ENCODE results near the gene SLC38A11.

SLC38A11 gene

DNA sequence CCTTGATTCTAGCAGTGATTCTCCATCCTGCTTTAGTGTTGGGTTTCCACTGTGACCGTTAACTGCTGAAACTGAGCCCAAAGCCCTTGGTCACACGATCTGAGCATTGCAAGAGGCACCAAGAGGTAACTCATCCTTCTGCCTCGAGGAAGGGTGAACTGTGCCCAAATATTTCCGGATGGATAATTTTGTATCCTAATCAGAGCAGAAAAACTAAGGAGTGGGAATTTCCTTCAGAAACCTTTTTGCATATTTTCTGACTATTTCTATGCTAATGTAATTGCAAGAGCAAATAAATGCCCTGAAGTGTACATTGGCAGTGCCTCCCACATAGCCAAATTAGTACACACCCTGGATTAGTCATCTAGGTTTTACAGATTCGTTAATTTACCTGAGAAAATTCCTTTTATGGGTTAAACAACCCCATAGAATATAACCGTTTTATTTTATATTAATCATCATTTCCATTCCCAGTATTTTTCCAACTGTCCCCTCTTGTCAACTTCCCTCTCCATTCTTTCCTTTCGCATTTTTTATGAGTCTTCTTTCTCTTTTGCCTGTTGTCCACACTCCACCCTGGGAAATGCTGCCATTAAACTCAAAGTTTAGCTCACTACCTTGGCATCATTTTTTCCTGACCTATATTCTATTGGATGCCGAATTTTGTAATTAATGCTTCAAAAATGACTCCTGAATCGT, 82.0 kb downstream of the SLC38A11 start:
- Histone ChIP-seq H3K27me3 (ENCODE audit: control insufficient read depth in 3 of 3, insufficient read depth in 3 of 3, low read depth in 1 of 3, low read length in 3 of 3) (no peaks in the 10 kb centered on the region), H2AFZ (ENCODE audit: low read length) (no peak overlapping the region), H4K8ac (ENCODE audit: low read depth, low read length) (no peak overlapping the region), H2BK15ac (ENCODE audit: low read length) (no peak overlapping the region), H2BK120ac (ENCODE audit: low read depth, low read length) (no peak overlapping the region), H3K4me1 (ENCODE audit: control insufficient read depth in 2 of 2, insufficient read depth in 1 of 2, low read depth in 1 of 2, low read length in 2 of 2) (peaks cover 0 to 3% of the 10 kb centered on the region in 2 donors), H3K9me3 (replicated peaks in 1 of 2; ENCODE audit: control insufficient read depth in 2 of 2, insufficient read depth in 1 of 2, low read depth in 1 of 2, low read length in 2 of 2) (no peaks in the 10 kb centered on the region), H3K27ac (replicated peaks; ENCODE audit: low read length) (no peak overlapping the region), H2BK12ac (ENCODE audit: low read length) (no peak overlapping the region), H3K23ac (ENCODE audit: low read depth, low read length, poor library complexity) (no peak overlapping the region), H3K18ac (ENCODE audit: low read length) (no peak overlapping the region), H3K9ac (ENCODE audit: low read depth, low read length, poor library complexity) (no peak overlapping the region), H2AK5ac (ENCODE audit: low read depth, low read length) (no peak overlapping the region), H3K4me2 (ENCODE audit: insufficient read depth, low read length, poor library complexity, severe bottlenecking) (no peak overlapping the region), H3K14ac (ENCODE audit: low read length) (no peak overlapping the region), H3K79me1 (ENCODE audit: low read depth, low read length) (no peaks in the 10 kb centered on the region), H4K91ac (ENCODE audit: low read depth, low read length, poor library complexity) (no peak overlapping the region), H2BK5ac (ENCODE audit: low read length) (no peak overlapping the region), H3K36me3 (replicated peaks in 1 of 2; ENCODE audit: control insufficient read depth in 2 of 2, insufficient read depth in 2 of 2, low read length in 2 of 2) (no peaks in the 10 kb centered on the region), H3K4ac (ENCODE audit: low read length) (no peak overlapping the region), H3K4me3 (ENCODE audit: low read length in 2 of 2) (no peak overlapping the region)
- WGBS, 2 donors (ENCODE audit: extremely low coverage in 2 of 2, insufficient read length in 2 of 2, insufficient replicate concordance in 1 of 2) = no CpG with 5 or more reads among the region's 9 CpGs
- no peak for DNase-seq (ENCODE audit: low spot score)

DNA sequence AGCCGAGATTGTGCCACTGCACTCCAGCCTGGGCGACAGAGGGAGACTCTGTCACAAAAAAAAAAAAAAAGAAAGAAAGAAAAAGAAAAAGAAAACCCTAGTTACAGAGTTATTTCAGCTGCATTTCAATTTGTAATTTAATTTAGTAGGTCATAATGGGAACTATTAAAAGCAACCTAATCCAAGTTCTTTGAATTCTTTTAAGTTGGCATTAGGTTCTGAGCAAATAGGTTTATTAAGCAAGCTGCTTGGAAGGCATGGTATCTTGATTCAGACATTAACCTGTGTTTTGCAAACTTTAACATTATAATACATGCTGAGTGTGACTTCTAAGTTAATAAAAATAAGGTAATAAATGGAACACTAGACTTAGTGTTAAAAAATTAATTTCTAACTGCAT, 83.9 kb downstream of the SLC38A11 start:
- Histone ChIP-seq H3K14ac (ENCODE audit: low read length) (no peak overlapping the region), H3K18ac (ENCODE audit: low read length) (no peak overlapping the region), H3K4me3 (ENCODE audit: low read length in 2 of 2) (no peak overlapping the region), H2BK12ac (ENCODE audit: low read length) (no peak overlapping the region), H2BK15ac (ENCODE audit: low read length) (no peak overlapping the region), H3K9ac (ENCODE audit: low read depth, low read length, poor library complexity) (no peak overlapping the region), H3K27me3 (ENCODE audit: control insufficient read depth in 3 of 3, insufficient read depth in 3 of 3, low read depth in 1 of 3, low read length in 3 of 3) (no peaks in the 10 kb centered on the region), H2AK5ac (ENCODE audit: low read depth, low read length) (no peak overlapping the region), H3K79me1 (ENCODE audit: low read depth, low read length) (no peaks in the 10 kb centered on the region), H3K36me3 (replicated peaks in 1 of 2; ENCODE audit: control insufficient read depth in 2 of 2, insufficient read depth in 2 of 2, low read length in 2 of 2) (no peaks in the 10 kb centered on the region), H3K4ac (ENCODE audit: low read length) (no peak overlapping the region), H2BK120ac (ENCODE audit: low read depth, low read length) (no peak overlapping the region), H4K8ac (ENCODE audit: low read depth, low read length) (no peak overlapping the region), H2BK5ac (ENCODE audit: low read length) (no peak overlapping the region), H2AFZ (ENCODE audit: low read length) (no peak overlapping the region), H3K4me1 (ENCODE audit: control insufficient read depth in 2 of 2, insufficient read depth in 1 of 2, low read depth in 1 of 2, low read length in 2 of 2) (no peaks in the 10 kb centered on the region), H3K27ac (replicated peaks; ENCODE audit: low read length) (no peak overlapping the region), H4K91ac (ENCODE audit: low read depth, low read length, poor library complexity) (no peak overlapping the region), H3K9me3 (replicated peaks in 1 of 2; ENCODE audit: control insufficient read depth in 2 of 2, insufficient read depth in 1 of 2, low read depth in 1 of 2, low read length in 2 of 2) (no peaks in the 10 kb centered on the region), H3K4me2 (ENCODE audit: insufficient read depth, low read length, poor library complexity, severe bottlenecking) (no peak overlapping the region), H3K23ac (ENCODE audit: low read depth, low read length, poor library complexity) (no peak overlapping the region)
- no peak for DNase-seq (ENCODE audit: low spot score)
- no CpG with 5 or more reads among the region's 2 CpGs for WGBS, 2 donors (ENCODE audit: extremely low coverage in 2 of 2, insufficient read length in 2 of 2, insufficient replicate concordance in 1 of 2)

DNA sequence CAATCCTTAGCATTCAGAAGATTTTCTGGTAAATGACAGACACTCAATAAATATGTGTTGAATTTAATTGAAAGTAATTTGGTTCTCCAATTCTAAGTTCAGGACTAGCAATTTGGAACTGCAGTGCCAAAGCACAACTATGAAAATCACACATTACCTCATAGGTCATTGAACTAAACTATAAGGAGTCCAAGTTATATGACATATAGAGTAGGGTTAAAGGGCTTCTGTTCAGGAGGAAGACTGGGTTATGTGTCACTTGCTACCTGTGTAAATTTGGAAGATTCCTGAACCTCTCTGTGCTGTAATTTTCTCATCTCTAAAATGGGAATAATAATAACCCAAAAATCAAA, 85.9 kb downstream of the SLC38A11 start:
- Histone ChIP-seq H2BK120ac (ENCODE audit: low read depth, low read length) (no peak overlapping the region), H3K9me3 (replicated peaks in 1 of 2; ENCODE audit: control insufficient read depth in 2 of 2, insufficient read depth in 1 of 2, low read depth in 1 of 2, low read length in 2 of 2) (no peaks in the 10 kb centered on the region), H3K18ac (ENCODE audit: low read length) (no peak overlapping the region), H2BK5ac (ENCODE audit: low read length) (no peak overlapping the region), H3K4me2 (ENCODE audit: insufficient read depth, low read length, poor library complexity, severe bottlenecking) (no peak overlapping the region), H3K9ac (ENCODE audit: low read depth, low read length, poor library complexity) (no peak overlapping the region), H3K79me1 (ENCODE audit: low read depth, low read length) (no peaks in the 10 kb centered on the region), H2BK12ac (ENCODE audit: low read length) (no peak overlapping the region), H3K27ac (replicated peaks; ENCODE audit: low read length) (no peak overlapping the region), H4K8ac (ENCODE audit: low read depth, low read length) (no peak overlapping the region), H3K14ac (ENCODE audit: low read length) (no peak overlapping the region), H2AFZ (ENCODE audit: low read length) (peak overlapping the region; percentile 15), H2AK5ac (ENCODE audit: low read depth, low read length) (no peak overlapping the region), H3K4me3 (ENCODE audit: low read length in 2 of 2) (no peak overlapping the region), H4K91ac (ENCODE audit: low read depth, low read length, poor library complexity) (no peak overlapping the region), H3K4ac (ENCODE audit: low read length) (no peak overlapping the region), H3K4me1 (ENCODE audit: control insufficient read depth in 2 of 2, insufficient read depth in 1 of 2, low read depth in 1 of 2, low read length in 2 of 2) (no peaks in the 10 kb centered on the region), H2BK15ac (ENCODE audit: low read length) (no peak overlapping the region), H3K36me3 (replicated peaks in 1 of 2; ENCODE audit: control insufficient read depth in 2 of 2, insufficient read depth in 2 of 2, low read length in 2 of 2) (no peaks in the 10 kb centered on the region), H3K23ac (ENCODE audit: low read depth, low read length, poor library complexity) (no peak overlapping the region), H3K27me3 (ENCODE audit: control insufficient read depth in 3 of 3, insufficient read depth in 3 of 3, low read depth in 1 of 3, low read length in 3 of 3) (no peaks in the 10 kb centered on the region)
- DNase-seq (ENCODE audit: low spot score) = no peak

DNA sequence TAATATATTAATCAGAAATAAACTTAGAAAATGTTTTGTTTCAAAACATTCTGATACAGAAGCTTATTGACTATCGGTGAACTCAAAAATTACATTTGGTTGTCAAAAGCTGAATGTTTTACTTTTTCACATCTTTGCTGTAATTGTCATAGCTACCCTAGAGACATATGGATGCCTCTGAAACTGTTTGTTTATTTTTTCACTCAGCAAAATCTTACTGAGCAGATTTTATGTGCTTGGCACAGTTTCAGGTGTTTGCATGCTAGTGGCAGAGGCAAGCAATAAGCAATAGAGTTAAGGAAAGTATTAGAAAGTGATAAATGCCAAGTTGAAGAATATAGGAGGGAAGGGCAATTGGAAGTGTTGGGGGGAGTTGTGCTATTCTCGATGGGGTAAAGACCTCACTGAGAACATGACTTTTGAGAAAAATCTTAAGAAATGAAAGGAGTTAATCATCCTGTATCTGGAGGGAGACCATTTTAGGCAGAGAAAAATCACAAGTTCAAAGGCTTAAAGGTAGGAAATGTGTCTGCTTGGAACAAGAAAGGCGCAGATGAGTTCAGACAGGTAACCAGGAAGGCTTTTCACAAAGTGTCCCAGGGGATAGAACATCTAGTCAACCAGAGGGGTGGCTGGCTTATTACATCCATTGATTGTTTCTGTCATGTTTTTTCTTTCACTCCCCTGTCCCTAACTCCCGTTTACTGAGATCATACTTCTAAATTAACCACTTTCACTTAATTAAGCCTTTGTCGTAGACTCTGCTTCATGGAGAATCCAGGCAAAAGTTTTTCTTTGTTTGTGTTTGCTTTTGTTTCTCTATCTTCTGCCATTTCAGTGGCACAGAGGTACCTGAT, 86.5 kb downstream of the SLC38A11 start:
- Histone ChIP-seq H3K27ac (replicated peaks; ENCODE audit: low read length) (no peak overlapping the region), H2AFZ (ENCODE audit: low read length) (peak overlapping the region; percentile 15), H3K4ac (ENCODE audit: low read length) (no peak overlapping the region), H3K23ac (ENCODE audit: low read depth, low read length, poor library complexity) (no peak overlapping the region), H2BK120ac (ENCODE audit: low read depth, low read length) (no peak overlapping the region), H3K18ac (ENCODE audit: low read length) (no peak overlapping the region), H2BK15ac (ENCODE audit: low read length) (no peak overlapping the region), H2BK12ac (ENCODE audit: low read length) (no peak overlapping the region), H4K91ac (ENCODE audit: low read depth, low read length, poor library complexity) (no peak overlapping the region), H3K79me1 (ENCODE audit: low read depth, low read length) (no peaks in the 10 kb centered on the region), H3K9ac (ENCODE audit: low read depth, low read length, poor library complexity) (no peak overlapping the region), H3K14ac (ENCODE audit: low read length) (no peak overlapping the region), H2BK5ac (ENCODE audit: low read length) (no peak overlapping the region), H3K4me1 (ENCODE audit: control insufficient read depth in 2 of 2, insufficient read depth in 1 of 2, low read depth in 1 of 2, low read length in 2 of 2) (no peaks in the 10 kb centered on the region), H3K4me3 (ENCODE audit: low read length in 2 of 2) (no peak overlapping the region), H2AK5ac (ENCODE audit: low read depth, low read length) (no peak overlapping the region), H3K27me3 (ENCODE audit: control insufficient read depth in 3 of 3, insufficient read depth in 3 of 3, low read depth in 1 of 3, low read length in 3 of 3) (no peaks in the 10 kb centered on the region), H4K8ac (ENCODE audit: low read depth, low read length) (no peak overlapping the region), H3K36me3 (replicated peaks in 1 of 2; ENCODE audit: control insufficient read depth in 2 of 2, insufficient read depth in 2 of 2, low read length in 2 of 2) (no peaks in the 10 kb centered on the region), H3K4me2 (ENCODE audit: insufficient read depth, low read length, poor library complexity, severe bottlenecking) (no peak overlapping the region), H3K9me3 (replicated peaks in 1 of 2; ENCODE audit: control insufficient read depth in 2 of 2, insufficient read depth in 1 of 2, low read depth in 1 of 2, low read length in 2 of 2) (no peaks in the 10 kb centered on the region)
- WGBS, 2 donors (ENCODE audit: extremely low coverage in 2 of 2, insufficient read length in 2 of 2, insufficient replicate concordance in 1 of 2) = no CpG with 5 or more reads among the region's 5 CpGs
- no peak for DNase-seq (ENCODE audit: low spot score)

Measured in neuronal stem cell (in vitro differentiated cells).